ENCODE data around the gene CAPN7. TPM values are rescaled to one million over a fixed set of nuclear protein-coding genes. Genes with fewer than 3 reads are reported as not detected.
"Not testable (repeated sequence)": the region's sequence is repeated elsewhere in the genome, so short reads cannot be mapped to it uniquely, and the experiment has no call there.

Gene CAPN7
- total RNA-seq, 2 experiments from 2014 or later, result 28.3 to 29.5 TPM

DNA sequence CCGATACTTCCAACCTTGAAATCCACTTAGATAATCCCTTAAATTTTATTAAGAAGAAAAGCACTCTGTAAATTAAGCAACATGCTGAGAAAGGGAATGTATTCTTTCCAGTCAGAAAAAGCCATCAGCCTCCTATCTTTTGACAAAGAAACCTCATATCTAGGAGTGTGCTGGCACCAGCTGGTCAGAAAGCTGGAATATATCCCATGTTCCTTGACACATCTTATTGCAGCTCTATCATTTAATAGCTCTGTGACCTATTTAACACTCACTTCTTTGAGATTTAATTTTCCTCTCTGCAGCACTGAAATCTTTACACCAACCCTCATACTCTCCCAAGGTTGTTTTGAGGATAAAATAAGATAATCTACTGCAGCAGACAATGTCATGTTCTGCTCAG is 30.4 kb upstream of the CAPN7 start:
- peaks cover 51% of the 10 kb centered on the region for H3K27me3 Mint-ChIP-seq (ENCODE audit: low read depth)
- no peaks in the 10 kb centered on the region for H3K36me3 Mint-ChIP-seq (ENCODE audit: low read depth)
- H3K27ac Mint-ChIP-seq, result no peak overlapping the region
- H3K9me3 Mint-ChIP-seq (ENCODE audit: insufficient read depth), result no peaks in the 10 kb centered on the region
- ChIA-PET CTCF (interaction anchor here (1.0 to 1.4 kb wide), 2 partner anchors 28 to 56 kb away, joined by 3 to 5 read pairs; no protein-coding TSS in a partner anchor), POLR2A (no interaction called here)
- no peak for DNase-seq
- ATAC-seq, result no peak
- H3K4me1 Mint-ChIP-seq (ENCODE audit: low read depth), result peaks cover 18% of the 10 kb centered on the region
- H3K4me3 Mint-ChIP-seq, result no peak overlapping the region

DNA sequence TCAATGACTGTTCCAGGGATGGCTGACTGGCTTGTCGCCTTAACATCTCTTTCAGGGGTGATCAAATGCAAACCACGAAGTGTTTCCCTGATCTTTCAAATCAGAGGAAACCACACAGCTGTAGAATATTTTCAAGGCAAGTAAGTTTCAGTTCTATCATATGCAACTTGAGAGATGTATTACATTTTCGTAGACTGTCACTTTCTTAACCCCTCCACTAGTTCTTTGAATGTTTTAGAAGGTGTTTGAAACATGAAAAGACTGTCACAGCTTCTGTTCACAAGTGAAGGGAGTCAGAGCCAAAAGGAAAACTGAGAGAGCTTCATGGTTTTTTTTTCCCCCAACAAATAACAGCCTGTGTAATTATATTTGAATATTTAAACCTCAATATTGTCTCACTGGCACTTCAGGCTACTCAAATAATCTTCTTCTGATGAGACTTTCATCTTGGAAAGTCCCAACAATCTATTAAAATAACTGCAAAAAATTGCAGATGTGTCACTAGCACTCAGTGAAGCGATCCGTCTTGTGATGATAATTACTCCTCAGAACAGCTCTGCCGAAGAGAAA is 25.9 kb upstream of the CAPN7 start:
- H3K4me3 Mint-ChIP-seq, result no peak overlapping the region
- peaks cover 27% of the 10 kb centered on the region for H3K27me3 Mint-ChIP-seq (ENCODE audit: low read depth)
- no peaks in the 10 kb centered on the region for H3K36me3 Mint-ChIP-seq (ENCODE audit: low read depth)
- ChIA-PET POLR2A (interaction anchor here (0.8 kb wide), 1 partner anchor 263 kb away, joined by 3 read pairs; no protein-coding TSS in a partner anchor), CTCF (interaction anchor here (0.7 to 2.5 kb wide), 6 partner anchors 13 to 225 kb away, joined by 3 to 10 read pairs (median 4); no protein-coding TSS in a partner anchor)
- H3K4me1 Mint-ChIP-seq (ENCODE audit: low read depth), result peaks cover 14% of the 10 kb centered on the region
- no peaks in the 10 kb centered on the region for H3K9me3 Mint-ChIP-seq (ENCODE audit: insufficient read depth)
- no peak for DNase-seq
- peak; percentile 33 for ATAC-seq
- no peak overlapping the region for H3K27ac Mint-ChIP-seq

DNA sequence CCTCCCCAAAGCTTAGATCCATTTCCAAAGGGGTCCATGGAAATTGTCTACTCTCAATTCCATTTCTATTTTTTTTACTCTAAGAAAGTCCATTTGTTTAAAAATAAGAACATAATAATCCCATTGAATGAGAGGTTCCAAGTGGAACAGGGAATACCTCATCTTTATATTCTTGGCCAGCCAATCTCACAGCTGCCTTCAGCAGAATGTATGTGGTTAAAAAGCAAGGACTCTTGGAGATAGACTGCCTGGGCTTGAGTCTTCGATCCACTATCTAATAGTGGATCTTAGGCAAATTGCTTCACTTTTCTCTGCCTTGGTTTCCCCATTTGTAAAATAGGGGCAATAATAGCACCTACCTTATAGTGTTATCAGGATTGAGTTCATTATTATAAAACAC is 24.5 kb upstream of the CAPN7 start:
- ATAC-seq (no peak), DNase-seq (no peak)
- no peaks in the 10 kb centered on the region for H3K36me3 Mint-ChIP-seq (ENCODE audit: low read depth)
- ChIA-PET POLR2A (no interaction called here), CTCF (no interaction called here)
- H3K9me3 Mint-ChIP-seq (ENCODE audit: insufficient read depth), result no peaks in the 10 kb centered on the region
- peaks cover 14% of the 10 kb centered on the region for H3K4me1 Mint-ChIP-seq (ENCODE audit: low read depth)
- H3K4me3 Mint-ChIP-seq, result no peak overlapping the region
- peaks cover 18% of the 10 kb centered on the region for H3K27me3 Mint-ChIP-seq (ENCODE audit: low read depth)
- H3K27ac Mint-ChIP-seq, result no peak overlapping the region

DNA sequence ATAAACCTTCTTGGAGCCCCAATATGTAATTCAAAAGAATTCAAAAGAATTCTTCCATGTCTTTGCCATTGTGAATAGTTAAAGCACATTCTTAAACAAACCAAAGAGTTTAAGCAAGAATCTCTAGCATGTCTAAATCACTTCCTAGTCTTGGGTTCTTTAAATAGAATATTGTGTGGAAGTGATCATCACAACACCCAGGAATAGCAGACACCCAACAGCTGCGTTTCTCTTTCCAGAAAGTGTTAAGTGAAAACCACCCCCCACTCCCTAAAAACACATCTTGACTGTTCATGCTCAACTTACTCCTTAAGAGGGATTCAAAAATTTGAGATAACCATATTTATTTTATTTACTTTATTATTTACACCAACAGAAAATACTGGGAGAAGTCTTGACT is 24.1 kb upstream of the CAPN7 start:
- Mint-ChIP-seq H3K27ac (no peak overlapping the region), H3K4me1 (ENCODE audit: low read depth) (peaks cover 14% of the 10 kb centered on the region), H3K27me3 (ENCODE audit: low read depth) (peaks cover 17% of the 10 kb centered on the region), H3K36me3 (ENCODE audit: low read depth) (no peaks in the 10 kb centered on the region), H3K9me3 (ENCODE audit: insufficient read depth) (no peaks in the 10 kb centered on the region), H3K4me3 (no peak overlapping the region)
- ChIA-PET POLR2A (no interaction called here), CTCF (interaction anchor here (1.0 kb wide), 1 partner anchor 24 kb away, joined by 3 read pairs; no protein-coding TSS in a partner anchor)
- no peak for DNase-seq
- ATAC-seq, result no peak

GRCh38 chr3:15183011-15183410 is 23.0 kb upstream of the CAPN7 start:
- Mint-ChIP-seq H3K36me3 (ENCODE audit: low read depth) (no peaks in the 10 kb centered on the region), H3K4me3 (no peak overlapping the region), H3K9me3 (ENCODE audit: insufficient read depth) (no peaks in the 10 kb centered on the region), H3K27ac (no peak overlapping the region), H3K27me3 (ENCODE audit: low read depth) (peaks cover 16% of the 10 kb centered on the region), H3K4me1 (ENCODE audit: low read depth) (peaks cover 14% of the 10 kb centered on the region)
- ATAC-seq (no peak), DNase-seq (no peak)
- ChIA-PET POLR2A (no interaction called here), CTCF (interaction anchor here (0.9 kb wide), 1 partner anchor 20 kb away, joined by 4 read pairs; no protein-coding TSS in a partner anchor)

DNA sequence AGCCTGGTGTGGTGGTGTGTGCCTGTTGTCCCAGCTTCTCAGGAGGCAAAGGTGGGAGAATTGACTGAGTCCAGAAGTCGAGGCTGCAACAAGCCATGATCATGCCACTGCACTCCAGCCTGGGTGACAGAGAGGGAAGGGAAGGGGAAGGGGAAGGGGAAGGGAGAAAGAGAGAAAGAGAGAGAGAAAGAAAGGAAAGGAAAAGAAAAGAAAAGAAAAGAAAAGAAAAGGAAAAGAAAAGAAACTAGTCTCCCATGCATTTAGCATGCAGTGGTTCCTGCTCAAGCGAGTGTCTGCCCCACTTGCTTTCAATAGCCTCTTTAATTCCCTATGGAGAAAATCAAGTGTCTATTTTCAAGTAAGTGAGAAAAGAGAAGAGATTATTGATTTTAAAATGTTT is 20.6 kb upstream of the CAPN7 start:
- Mint-ChIP-seq H3K36me3 (ENCODE audit: low read depth) (no peaks in the 10 kb centered on the region), H3K4me1 (ENCODE audit: low read depth) (peaks cover 4% of the 10 kb centered on the region), H3K27me3 (ENCODE audit: low read depth) (peaks cover 2% of the 10 kb centered on the region), H3K27ac (no peak overlapping the region), H3K4me3 (no peak overlapping the region), H3K9me3 (ENCODE audit: insufficient read depth) (no peaks in the 10 kb centered on the region)
- no peak for DNase-seq
- ATAC-seq, result no peak
- ChIA-PET CTCF (interaction anchor here (1.3 to 1.4 kb wide), 2 partner anchors 11 to 78 kb away, joined by 3 to 4 read pairs; no protein-coding TSS in a partner anchor), POLR2A (no interaction called here)

- Mint-ChIP-seq H3K36me3 (ENCODE audit: low read depth) (no peaks in the 10 kb centered on the region), H3K9me3 (ENCODE audit: insufficient read depth) (no peaks in the 10 kb centered on the region), H3K4me1 (ENCODE audit: low read depth) (no peaks in the 10 kb centered on the region), H3K27me3 (ENCODE audit: low read depth) (peaks cover 2% of the 10 kb centered on the region), H3K27ac (no peak overlapping the region), H3K4me3 (no peak overlapping the region)
- CTCF ChIA-PET, result interaction anchor here (1.3 kb wide), 1 partner anchor 79 kb away, joined by 3 read pairs; no protein-coding TSS in a partner anchor
- DNase-seq (no peak), ATAC-seq (no peak)
- POLR2A ChIA-PET, result no interaction called here
Observed at GRCh38 chr3:15186101-15186476, 20.0 kb upstream of the CAPN7 start.

GRCh38 chr3:15186477-15187164 is 19.4 kb upstream of the CAPN7 start:
- POLR2A ChIA-PET; DNase-seq; H3K9me3 Mint-ChIP-seq (ENCODE audit: insufficient read depth); H3K27ac Mint-ChIP-seq; H3K4me1 Mint-ChIP-seq (ENCODE audit: low read depth); H3K27me3 Mint-ChIP-seq (ENCODE audit: low read depth); H3K4me3 Mint-ChIP-seq; ATAC-seq; H3K36me3 Mint-ChIP-seq (ENCODE audit: low read depth): not testable (repeated sequence)
- CTCF ChIA-PET, result interaction anchor here (1.3 kb wide), 1 partner anchor 79 kb away, joined by 3 read pairs; no protein-coding TSS in a partner anchor

DNA sequence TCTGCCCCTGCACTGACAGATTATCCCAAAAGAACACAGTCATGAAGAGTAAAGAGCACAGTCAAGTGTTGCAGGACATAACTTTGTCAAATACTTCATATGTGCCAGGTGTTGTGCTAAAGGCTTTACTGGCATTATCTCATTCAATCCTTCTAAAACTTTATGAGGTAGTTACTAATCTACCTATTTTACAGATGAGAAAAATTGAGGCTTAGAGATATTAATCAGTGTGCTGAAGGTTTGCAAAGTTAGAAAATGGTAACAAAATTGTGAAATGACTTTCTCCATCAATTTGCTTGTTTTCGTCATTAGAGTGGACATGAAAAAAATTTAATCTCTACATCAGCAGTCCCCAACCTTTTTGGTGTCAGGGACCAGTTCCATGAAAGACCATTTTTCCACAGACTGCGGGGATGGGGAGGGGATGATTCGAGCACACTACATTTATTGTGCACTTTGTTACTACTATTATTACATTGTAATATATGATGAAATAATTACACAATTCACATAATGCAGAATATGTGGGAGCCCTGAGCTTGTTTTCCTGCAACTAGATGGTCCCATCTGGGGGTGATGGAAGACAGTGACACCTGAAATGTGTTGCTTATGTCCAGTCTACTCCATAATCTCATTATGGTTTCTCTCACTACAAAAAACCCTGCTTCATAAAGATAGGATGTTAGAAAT is 8.6 kb upstream of the CAPN7 start:
- no peaks in the 10 kb centered on the region for H3K36me3 Mint-ChIP-seq (ENCODE audit: low read depth)
- ChIA-PET CTCF (interaction anchor here (1.5 to 2.6 kb wide), 3 partner anchors 31 to 208 kb away, joined by 3 to 8 read pairs (median 5); no protein-coding TSS in a partner anchor), POLR2A (no interaction called here)
- H3K4me1 Mint-ChIP-seq (ENCODE audit: low read depth), result peaks cover 7% of the 10 kb centered on the region
- no peak for DNase-seq
- no peak overlapping the region for H3K27ac Mint-ChIP-seq
- no peaks in the 10 kb centered on the region for H3K9me3 Mint-ChIP-seq (ENCODE audit: insufficient read depth)
- no peak for ATAC-seq
- H3K27me3 Mint-ChIP-seq (ENCODE audit: low read depth), result peaks cover 44% of the 10 kb centered on the region
- H3K4me3 Mint-ChIP-seq, result no peak overlapping the region

DNA sequence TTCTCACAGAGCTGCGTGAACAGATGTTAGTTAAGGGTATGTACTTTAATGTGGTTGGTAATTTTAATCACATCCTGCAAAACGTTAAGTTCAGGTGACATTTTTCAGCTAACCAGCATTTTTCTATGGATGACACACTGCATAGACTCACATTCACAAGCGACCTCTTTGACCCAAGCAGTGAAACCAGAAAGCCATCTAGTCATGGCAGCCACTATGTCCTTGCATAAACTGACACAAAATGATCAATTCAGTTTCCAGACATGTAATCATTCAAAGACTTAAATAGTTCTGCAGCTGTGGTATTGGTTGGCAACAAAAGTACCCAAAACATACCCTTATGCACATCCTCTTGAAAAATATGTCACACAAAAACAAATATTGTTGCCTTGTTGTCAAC is 7.4 kb upstream of the CAPN7 start:
- Mint-ChIP-seq H3K36me3 (ENCODE audit: low read depth) (no peaks in the 10 kb centered on the region), H3K27ac (no peak overlapping the region), H3K4me3 (no peak overlapping the region), H3K4me1 (ENCODE audit: low read depth) (peaks cover 9% of the 10 kb centered on the region), H3K9me3 (ENCODE audit: insufficient read depth) (no peaks in the 10 kb centered on the region), H3K27me3 (ENCODE audit: low read depth) (peaks cover 33% of the 10 kb centered on the region)
- POLR2A ChIA-PET, result no interaction called here
- CTCF ChIA-PET, result interaction anchor here (0.6 to 10.6 kb wide), 7 partner anchors 11 to 206 kb away, joined by 3 to 100 read pairs (median 4); no protein-coding TSS in a partner anchor
- no peak for DNase-seq
- ATAC-seq, result no peak

DNA sequence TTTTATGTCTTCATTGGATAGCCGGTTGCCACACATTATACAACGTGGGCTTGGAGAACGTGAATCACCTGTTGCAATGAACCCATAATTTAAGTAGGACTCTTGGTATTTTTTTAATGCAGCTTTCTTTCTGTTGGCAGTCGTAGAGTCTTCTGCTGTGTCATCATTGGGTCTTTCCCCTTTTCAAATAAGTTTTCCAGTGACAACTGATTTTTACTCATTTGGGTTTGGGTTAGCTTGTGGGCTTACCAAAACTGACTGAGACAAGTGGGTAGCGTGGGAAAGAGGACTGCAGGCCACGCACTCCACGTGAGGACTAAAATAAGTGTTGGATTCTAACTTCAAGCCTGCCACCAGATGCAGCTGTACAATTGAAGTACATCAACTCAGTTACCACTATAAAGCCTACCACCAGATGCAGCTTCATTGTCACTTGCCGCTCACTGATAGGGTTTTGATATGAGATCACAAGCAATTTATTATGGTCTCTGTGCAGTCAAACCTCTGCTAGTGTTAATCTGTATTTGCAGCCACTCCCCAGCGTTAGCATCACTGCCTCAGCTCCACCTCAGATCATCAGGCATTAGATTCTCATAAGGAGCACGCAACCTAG is 6.4 kb upstream of the CAPN7 start:
- Mint-ChIP-seq H3K27me3 (ENCODE audit: low read depth) (peaks cover 25% of the 10 kb centered on the region), H3K27ac (no peak overlapping the region), H3K9me3 (ENCODE audit: insufficient read depth) (no peaks in the 10 kb centered on the region), H3K36me3 (ENCODE audit: low read depth) (no peaks in the 10 kb centered on the region), H3K4me3 (no peak overlapping the region), H3K4me1 (ENCODE audit: low read depth) (peaks cover 9% of the 10 kb centered on the region)
- CTCF ChIA-PET, result interaction anchor here (0.9 to 10.6 kb wide), 11 partner anchors 19 to 357 kb away, joined by 3 to 100 read pairs (median 6); no protein-coding TSS in a partner anchor
- DNase-seq, result no peak
- no peak for ATAC-seq
- POLR2A ChIA-PET, result interaction anchor here (1.3 kb wide), 1 partner anchor 228 kb away, joined by 3 read pairs; no protein-coding TSS in a partner anchor

All from activated CD8-positive, alpha-beta T cell treated with anti-CD3 and anti-CD28 coated beads, Interleukin-2, amount 10 ng/mL, durations not matched to agents 7 days and 5 days (primary cell).